HG02852 (cell line): ENCODE results near the gene CCSER1.
A peak's percentile ranks its signal among the peaks of the same experiment; 100 is the strongest.
"Not testable (repeated sequence)": the region's sequence is repeated elsewhere in the genome, so short reads cannot be mapped to it uniquely, and the experiment has no call there.

ENCODE experiments used
- ATAC-seq: cut with Tn5 transposase; IDR thresholded peaks from one replicate; pipeline ENCODE4 v1.9.1; 2021; ENCODE audit warnings: mild to moderate bottlenecking, moderate library complexity; ENCODE audit not compliant: unreplicated experiment

The CCSER1 gene

DNA sequence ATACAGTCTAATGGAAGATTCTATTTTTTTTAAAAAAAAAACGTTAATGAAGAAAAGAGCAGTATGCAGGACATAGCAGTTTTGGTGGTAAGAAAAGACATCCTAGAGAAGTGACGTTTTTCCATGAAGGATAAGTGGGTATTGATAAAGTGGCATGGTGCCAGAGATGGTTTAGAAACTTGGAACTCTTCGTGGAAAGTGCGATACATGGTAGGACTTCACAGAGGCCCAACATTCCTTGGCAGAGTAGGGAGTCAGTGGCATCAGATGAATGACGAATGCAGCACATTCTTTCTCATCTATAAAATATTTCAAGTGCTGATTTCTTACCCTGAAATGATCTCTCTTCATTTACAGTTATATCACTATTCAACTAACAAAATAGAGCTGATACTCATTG, 298.7 kb downstream of the CCSER1 start:
- no peak for ATAC-seq

DNA sequence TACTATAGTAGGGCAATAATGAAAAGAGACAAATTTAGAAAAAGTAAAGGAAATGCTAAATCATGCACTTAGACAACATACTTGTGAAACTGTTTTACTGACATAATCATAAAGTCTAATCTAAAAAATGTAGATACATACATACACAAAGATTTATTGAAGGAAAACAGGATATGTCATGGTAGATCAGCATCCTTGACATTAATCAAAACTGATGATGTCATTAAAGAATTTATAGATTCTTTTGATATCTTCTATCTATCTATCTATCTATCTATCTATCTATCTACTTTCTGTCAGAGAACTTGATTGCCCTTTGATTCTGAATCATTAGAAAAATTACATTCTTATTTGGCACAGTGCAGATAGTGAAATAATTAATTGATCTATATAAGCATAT, 311.3 kb downstream of the CCSER1 start:
- ATAC-seq = no peak

DNA sequence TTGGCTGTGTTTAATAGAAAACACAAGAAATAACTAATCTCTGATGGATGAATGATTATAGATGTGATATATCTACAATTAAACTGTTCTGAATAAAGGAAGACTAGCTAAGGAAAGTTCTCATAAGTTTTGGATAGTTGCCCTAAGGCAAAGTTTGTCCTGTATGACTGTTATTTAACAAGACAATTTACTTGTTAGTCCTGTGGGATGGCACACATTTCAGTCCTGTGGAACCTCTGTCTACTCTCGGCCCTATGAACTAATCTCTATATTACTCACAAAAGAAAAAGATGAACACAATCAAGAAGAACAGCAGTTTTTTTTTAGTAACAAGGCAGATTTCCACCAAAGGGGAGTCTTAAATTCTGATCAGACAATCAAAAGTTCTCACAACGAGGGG, 314.6 kb downstream of the CCSER1 start:
- no peak for ATAC-seq

DNA sequence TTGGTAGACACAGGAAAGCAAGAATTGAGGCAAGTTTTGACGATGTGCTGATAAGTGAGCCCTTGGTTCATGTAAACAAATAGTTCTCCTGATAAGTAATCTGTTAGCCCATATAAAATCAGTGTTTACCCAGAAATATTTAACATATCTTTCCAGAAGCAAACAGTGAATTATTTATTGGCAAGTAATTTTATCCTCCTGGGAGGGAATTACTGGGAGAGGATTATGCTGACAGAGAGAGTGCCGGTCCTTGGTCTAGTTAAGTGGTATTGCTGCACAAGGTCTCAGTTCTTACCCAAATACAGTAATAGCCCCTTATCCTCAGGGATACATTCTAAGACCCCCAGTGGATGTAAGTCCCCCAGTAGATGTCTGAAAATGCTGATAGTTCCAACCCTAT, 315.4 kb downstream of the CCSER1 start:
- no peak for ATAC-seq

DNA sequence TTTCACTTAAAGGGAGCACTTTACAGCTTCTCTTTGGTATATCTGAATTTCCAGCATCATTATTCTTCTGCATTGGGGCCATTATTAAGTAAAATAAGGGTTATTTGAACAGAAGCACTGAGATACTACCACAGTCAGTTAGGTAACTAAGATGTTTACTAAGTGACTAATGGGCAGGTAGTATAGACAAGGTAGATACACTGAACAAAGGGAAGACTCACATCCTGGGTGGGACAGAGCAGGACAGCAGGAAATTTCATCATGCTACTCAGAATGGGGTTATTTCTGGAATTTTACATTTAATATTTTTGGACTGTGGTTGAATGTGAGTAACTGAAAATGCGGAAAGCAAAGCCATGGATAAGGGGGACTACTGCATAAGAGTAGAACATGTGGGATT, 316.0 kb downstream of the CCSER1 start:
- no peak for ATAC-seq

DNA sequence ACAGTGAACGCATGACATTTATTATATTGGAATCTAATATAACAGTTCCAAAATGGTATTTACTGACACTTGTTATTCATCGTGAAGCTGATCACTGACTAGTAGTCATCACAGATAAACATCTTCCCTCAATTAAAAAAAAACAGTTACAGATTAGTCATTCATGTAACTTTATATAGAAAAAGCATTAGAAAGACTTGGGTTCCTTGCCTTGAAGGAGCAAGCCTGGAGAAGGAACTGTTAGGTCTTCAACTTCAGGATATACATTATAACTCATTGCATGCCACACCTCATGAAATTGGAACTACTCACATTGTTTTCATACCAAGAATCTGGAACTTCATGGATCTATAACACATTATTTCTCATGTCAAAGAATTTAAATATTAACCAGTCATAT, 317.7 kb downstream of the CCSER1 start:
- ATAC-seq = no peak

DNA sequence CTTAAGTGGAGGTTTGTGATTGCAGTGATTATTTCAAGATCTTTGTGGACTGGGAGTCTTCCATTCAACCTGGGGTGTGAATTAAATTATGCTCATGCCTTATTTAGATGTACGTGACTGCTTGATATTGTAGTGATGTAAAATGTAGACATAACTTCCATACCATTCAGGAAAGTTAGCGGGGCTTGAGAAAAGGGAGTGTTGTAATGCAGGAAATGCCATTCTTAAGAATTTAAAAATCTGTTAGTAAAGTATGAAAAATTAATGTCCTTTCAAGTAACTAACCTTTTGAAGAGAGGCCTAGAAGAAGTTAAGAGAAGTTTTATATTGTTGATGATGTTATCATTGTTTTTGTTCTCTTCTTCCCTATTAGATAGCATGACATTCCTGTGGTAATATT, 318.2 kb downstream of the CCSER1 start:
- ATAC-seq = no peak

DNA sequence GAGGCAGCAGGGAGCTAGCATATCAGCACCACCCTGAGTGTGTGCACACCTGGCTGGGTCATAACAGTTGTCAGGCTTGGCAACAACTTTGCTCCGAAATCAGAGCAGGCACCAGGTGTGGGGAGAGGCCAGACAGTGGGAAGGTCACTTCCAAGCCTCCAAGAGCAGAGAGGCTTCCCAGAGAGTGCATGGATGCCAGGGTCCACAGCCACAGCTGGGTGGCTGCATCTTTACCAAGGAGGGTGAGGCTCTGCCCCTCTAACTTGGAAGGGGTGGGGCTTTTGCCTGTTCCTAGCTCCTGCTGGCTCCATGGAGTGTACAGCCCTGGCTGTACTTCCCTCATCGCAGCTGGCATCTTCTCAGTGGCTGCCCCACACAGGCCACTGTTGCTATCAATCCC, 322.4 kb downstream of the CCSER1 start:
- no peak for ATAC-seq

DNA sequence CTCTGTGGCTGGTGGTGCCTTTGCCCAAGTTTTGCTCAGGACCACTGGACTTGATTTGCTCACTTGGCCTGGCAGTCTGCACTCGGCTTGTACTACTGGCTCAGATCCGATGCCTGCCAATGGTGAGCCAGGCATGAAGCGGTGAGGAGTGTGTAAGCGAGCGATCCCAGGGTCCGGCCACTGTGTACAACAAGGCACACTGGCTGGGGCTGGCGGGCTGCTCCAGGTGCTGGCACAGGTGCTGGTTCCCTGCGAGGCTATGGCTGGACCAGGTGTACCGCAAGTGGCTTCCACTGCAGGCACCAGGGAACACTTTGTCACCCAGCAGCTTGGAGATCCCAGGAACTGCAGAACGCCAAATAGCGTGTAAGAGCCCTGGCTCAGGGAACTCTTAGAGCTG, 329.7 kb downstream of the CCSER1 start:
- no peak for ATAC-seq

DNA sequence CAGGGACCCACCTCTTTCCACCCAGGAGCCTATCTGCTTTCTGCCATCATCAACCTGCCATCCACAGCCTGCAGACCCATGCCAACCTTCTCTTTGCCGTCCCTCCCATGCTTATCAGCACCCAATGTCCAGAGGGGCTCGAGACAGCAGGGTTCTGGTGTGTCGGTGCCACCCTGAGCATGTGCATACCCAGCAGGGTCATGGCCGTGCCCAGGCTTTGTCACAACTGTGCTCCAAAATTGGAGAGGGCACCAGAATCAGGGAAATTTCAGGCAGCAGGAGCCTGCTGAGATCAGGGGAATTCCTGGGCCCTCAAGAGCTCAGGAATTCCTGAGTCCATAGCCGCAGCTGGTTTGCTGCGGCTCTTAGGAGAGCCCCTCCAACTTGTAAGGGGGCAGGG, 330.6 kb downstream of the CCSER1 start:
- ATAC-seq = no peak

DNA sequence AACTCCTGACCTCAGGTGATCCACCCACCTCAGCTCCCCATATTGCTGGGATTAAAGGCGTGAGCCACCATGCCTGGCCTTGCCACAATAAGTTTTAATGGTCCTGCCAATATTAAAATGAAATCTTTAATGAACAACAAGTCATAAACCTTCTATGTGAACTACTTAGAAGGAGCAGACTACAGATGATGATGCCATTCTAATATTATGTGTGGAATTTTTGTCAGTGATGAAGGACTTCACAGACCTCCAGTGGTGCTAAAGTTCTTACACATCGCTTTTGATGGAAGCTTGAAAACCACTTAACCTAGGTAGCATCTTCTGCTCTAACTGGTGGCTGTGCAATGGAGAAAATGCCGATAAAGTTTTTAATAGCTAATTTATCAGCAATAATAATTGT, 331.4 kb downstream of the CCSER1 start:
- ATAC-seq = no peak

DNA sequence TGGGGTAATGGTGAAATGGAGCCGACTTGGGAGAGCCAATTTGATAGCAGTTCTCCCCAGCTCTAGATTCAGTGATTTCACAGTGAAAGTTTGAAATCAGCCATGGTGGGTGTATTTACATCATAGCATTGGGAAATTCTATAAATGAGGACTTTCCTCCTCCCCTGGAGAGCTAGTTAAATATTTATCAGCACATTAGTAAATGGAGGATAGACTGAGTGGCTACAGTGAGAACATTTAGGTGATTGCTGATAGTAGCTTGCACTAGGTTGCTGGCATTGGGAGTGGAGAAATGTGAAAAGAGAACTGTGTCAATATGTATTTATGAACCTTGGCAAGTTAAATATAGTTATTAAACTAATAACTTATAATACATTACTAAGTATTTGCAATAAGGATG, 347.3 kb downstream of the CCSER1 start:
- ATAC-seq = no peak

DNA sequence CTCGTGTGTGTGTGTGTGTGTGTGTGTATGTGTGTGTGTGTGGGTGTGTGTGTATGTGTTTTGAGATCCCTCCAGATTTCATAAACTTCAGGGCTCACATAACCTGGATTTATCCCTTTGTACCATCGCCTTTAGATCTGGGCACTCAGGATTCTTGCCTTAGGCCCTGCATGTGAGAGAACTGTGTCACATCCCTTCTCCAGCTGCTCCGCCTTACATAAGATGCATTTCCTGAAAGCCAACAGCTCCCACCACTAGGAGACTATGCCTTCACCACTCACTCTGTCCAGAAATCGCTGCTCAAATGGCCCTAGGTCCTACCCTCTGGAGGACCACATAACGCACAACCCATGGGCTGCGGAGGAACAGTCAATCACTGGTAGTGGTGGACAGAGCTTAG, 348.8 kb downstream of the CCSER1 start:
- no peak for ATAC-seq

DNA sequence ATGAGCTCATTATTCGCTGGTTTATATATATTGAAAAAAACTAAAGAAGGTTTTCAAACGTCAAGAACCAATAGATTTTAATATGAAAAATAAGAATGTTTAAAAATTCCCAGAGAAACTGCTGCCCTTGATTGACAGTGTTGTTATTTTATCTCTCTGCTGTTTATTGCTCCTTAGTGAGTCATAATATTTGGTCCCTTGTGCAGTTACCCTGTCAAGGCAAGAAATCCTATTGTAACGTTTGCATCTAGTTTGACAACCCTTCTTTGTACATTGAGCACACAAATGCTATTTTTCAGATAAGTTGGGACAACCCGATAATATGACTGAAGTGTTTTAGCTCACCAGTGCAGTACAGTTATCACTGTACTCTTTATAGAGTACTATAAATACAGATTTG, 349.4 kb downstream of the CCSER1 start:
- ATAC-seq = no peak

DNA sequence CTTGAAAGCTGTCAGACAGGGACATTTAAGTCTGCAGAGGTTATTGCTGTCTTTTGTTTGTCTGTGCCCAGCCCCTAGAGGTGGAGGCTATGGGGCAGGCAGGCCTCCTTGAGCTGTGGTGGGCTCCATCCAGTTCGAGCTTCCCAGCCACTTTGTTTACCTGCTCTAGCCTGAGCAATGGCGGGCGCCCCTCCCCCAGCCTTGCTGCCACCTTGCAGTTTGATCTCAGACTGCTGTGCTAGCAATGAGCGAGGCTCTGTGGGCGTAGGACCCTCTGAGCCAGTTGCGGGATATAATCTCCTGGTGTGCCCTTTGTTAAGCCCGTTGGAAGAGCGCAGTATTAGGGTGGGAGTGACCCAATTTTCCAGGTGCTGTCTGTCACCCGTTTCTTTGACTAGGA, 357.7 kb downstream of the CCSER1 start:
- not testable (repeated sequence) for ATAC-seq

DNA sequence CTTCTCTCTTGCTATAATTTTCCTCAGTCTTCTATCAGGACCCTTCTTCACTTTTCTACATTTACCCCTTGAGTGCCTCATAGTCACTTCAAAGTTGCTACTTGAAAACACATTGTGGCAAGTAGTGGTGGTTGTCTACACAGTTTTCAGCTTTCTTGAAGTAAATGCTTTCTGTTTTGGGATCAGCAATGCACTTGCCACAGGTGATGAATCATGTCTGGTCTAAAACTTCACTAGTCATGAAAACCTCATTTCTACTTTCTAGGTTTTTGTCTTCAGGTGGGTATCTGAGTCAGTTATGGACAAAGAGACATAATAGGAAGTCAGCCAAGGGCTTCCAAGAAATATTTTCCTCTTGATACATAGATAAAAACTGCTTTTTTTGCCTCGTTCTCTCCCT, 359.2 kb downstream of the CCSER1 start:
- peak; percentile 40 for ATAC-seq

DNA sequence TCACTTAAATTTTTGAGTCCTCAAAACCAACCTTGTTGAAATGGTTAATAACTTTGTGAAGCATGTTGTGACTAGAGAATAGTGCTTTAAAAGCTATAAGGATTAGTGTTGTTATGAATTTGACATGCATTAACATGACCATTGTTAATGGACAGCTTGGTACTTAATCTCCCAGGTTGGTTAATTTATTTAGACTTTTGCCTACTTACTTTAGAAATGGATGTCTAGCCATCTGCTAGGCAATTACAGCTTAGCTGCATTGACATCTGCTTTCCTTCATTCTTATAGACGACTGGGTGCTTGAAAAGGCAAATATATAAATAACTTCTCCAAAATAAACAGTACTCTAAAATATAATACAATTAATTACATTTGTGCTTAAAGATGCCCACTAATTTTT, 368.0 kb downstream of the CCSER1 start:
- ATAC-seq = no peak

DNA sequence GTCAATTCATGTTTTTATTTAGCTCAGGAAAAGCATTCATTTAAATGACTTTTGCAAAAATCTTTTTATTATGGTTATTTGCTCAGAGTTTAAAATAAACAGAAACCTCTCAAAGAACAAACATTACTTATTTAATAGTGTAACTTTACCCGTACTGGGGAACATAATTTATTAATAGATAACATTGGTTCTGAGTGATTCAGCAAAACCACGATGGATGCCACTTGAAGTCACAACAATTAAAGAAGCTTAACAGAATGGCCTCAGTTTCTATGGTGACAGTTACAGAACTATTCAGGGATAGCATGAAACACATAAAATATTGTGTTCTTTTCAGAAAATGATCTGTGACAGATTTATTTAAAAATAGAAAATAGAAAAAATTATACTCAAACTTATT, 368.7 kb downstream of the CCSER1 start:
- ATAC-seq = no peak

DNA sequence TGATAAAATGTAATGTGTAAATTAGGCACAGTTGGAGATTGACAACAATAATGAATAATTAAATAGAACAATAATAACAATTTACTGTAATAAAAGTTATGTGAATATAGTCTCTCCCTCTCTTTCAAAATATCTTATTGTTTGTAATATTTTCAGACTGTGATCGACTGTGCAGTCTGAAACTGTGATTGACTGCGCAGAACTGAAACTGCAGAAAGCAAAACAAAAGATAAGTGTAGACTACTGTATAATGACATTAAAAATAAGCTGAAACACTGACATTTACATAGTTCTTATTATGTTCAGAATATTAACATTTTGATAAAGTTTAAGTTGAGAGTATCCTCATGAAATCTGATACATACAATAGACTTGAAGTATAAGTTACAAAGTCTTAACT, 371.0 kb downstream of the CCSER1 start:
- no peak for ATAC-seq

DNA sequence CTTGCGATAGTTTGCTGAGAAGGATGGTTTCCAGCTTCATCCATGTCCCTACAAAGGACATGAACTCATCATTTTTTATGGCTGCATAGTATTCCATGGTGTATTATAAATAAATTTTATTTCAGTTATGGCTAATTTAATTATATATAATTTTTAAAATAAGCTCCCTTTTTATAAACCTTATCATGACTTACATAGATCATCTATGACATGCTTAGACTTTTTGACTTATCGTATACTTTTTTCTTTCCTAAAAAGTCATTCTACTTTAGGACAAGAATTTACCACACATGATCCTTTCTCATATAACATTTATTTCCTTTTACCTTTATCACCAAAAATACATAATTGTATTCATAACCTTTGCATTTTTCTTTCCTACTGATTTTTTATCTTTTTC, 376.5 kb downstream of the CCSER1 start:
- ATAC-seq = no peak

DNA sequence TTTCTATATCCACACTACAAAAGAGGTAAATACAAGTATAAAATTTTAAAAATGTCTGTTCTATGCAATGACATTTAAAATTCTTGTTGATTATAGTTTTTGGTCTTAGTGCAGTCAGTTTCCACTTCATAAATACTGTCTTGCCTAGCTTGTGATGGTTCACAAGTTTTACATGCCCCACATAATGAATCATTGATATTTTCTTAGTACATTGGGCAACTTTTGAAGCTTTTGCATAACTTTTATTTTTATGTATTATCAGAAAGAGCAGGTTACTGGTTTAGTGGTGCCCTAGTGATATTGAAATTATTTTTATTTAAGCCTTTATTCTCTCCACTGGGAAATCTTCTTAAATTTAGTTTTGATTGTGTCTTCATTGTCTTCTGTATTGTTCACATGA, 388.0 kb downstream of the CCSER1 start:
- no peak for ATAC-seq

DNA sequence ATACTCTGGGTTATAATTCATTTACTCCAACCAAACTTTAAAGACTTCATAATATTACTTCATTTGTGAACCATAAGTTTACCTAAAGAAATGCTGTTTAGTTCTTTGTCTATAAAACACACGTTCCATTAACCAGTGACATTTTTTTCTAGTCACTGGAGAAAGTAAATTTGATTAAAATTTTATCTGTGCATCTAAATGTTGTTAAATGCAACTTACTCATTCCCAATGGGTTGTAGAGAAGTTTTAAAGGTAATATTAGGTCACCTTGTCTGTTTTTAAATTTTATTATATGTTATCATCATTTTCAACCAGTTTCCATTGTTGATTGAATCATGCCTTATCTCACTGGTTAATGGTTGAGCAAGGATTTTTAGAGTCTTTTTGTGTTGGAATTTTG, 401.4 kb downstream of the CCSER1 start:
- ATAC-seq = no peak

DNA sequence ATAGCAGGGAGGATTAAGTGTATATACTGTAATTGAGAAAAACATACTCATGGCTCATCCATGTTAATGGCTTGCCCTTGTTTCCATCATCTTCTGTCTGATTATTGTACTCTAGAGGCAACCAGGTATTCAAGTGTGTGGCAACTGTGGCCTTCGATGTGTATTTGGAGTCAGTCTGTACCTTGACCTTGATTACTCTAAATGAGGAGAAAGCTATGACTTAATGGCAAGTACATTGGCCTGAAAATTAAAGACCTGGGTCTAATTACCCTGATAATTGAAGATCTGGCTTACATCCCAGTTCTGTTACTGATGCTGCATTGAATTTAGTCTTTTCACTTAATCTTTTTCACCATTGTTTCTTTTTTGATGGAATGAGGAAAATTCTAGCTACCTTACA, 409.2 kb downstream of the CCSER1 start:
- ATAC-seq = no peak

DNA sequence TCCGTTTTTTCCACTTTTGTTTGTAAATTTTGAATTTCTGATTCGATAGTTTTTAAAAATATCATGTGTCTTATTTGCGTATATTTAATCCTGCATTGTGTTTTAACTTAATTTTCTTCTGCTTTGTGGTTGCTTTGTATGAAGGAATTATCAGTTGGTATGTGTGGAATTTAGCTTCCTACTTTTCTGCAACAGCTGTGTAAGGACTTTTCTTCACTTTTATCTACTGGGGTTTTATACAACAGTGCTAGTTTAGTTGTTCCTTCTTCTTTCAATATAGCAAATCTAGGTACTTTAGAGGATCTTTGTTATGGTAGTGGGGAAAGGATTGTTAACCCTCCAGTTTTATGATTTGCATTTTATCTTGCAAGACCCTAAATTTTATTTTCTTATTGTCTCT, 410.3 kb downstream of the CCSER1 start:
- ATAC-seq = no peak
